ENCODE data around the gene LVRN. TPM values are rescaled to one million over a fixed set of nuclear protein-coding genes. Genes with fewer than 3 reads are reported as not detected.

LVRN gene
- total RNA-seq, 1 donor: under 0.01 TPM

DNA sequence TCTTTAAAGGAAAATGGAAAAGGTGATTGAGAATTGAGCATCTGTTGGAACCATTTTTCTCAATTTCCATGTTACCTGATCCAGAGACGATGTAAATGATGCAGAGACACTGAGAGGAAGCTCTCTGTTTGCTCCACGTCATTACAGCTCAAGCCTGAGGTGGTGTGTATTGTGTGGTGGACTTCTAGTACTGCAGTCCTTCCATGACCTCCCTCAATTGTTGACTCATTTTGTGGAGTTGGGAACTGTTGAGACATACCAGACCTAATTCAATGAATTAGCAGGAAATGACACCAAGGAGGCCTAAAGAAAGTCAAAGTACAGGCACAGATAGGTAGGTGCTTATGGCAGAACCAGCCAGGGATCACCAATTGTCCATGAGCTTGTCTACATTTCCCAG is 15.6 kb upstream of the LVRN start:
- no peak for DNase-seq (ENCODE audit: low read depth)
- TF ChIP-seq, protein P1, sequence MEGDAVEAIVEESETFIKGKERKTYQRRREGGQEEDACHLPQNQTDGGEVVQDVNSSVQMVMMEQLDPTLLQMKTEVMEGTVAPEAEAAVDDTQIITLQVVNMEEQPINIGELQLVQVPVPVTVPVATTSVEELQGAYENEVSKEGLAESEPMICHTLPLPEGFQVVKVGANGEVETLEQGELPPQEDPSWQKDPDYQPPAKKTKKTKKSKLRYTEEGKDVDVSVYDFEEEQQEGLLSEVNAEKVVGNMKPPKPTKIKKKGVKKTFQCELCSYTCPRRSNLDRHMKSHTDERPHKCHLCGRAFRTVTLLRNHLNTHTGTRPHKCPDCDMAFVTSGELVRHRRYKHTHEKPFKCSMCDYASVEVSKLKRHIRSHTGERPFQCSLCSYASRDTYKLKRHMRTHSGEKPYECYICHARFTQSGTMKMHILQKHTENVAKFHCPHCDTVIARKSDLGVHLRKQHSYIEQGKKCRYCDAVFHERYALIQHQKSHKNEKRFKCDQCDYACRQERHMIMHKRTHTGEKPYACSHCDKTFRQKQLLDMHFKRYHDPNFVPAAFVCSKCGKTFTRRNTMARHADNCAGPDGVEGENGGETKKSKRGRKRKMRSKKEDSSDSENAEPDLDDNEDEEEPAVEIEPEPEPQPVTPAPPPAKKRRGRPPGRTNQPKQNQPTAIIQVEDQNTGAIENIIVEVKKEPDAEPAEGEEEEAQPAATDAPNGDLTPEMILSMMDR (IDR thresholded peaks at IDR 0.05; ENCODE audit: insufficient read depth, low read depth, low read length): no peak
- H3K4me3 ChIP-seq (ENCODE audit: low read depth, low read length): no peak overlapping the region

DNA sequence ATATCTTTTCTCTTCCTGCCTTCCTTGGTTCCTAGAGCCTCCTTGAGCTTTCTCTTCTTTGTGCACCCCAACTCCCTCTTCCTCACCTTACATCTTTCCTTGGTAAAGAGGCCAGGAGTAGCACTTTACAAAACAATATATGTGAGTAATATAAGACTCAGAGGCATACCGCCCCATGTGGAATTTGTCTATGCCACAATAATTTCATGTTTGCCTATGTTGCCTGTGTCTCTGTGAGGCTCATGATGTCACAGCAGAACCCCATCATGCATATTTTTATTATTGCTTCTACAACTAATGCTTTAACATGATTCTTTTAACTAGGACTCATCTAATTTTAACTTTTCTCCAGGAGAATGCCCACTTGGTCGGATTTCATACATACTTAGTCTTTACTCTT is 15.0 kb upstream of the LVRN start:
- no peak overlapping the region for H3K4me3 ChIP-seq (ENCODE audit: low read depth, low read length)
- TF ChIP-seq, protein P1 (IDR thresholded peaks at IDR 0.05; ENCODE audit: insufficient read depth, low read depth, low read length): no peak
- no peak for DNase-seq (ENCODE audit: low read depth)

DNA sequence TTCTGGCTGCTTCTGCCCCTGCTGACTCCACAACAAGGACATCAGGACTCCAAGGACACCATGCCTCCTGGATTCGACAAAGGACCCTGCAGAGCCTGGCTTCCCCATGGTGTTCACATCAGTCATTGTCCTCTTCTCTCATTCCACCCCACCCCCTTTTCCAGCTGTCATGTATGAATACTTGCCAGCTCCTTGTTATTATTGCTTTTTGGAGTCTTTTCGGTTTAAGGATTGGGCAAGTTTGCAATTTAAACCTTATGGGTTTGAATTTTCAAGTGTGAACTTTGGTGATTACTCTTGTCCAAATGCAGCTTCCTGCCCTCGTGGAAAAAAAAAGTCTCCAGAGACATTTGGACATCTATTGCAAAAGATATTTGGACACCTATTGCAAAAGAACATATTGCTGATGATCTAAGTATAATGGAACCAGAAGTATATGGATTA is 14.2 kb upstream of the LVRN start:
- TF ChIP-seq, protein P1 (IDR thresholded peaks at IDR 0.05; ENCODE audit: insufficient read depth, low read depth, low read length): no peak
- no peak overlapping the region for H3K4me3 ChIP-seq (ENCODE audit: low read depth, low read length)
- DNase-seq (ENCODE audit: low read depth): peak; percentile 42

DNA sequence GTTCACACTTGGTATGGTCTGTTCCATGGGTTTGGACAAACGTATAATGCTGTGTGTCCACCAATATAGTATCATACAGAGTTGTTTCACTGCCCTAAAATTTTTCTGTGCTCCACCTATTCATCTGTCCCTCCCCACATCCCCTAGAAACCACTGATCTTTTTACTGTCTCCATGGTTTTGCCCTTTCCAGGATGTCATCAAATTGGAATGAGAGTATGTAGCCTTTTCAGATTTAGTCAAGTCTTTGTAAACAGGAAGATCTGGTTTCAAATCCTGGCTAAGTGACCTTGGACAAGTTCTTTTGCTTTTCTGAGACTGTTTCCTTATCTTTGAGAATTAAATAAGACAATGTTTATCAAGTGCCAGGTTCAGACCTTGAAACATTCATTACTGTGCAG is 13.2 kb upstream of the LVRN start:
- DNase-seq (ENCODE audit: low read depth): no peak
- no peak overlapping the region for H3K4me3 ChIP-seq (ENCODE audit: low read depth, low read length)
- TF ChIP-seq, protein P1 (IDR thresholded peaks at IDR 0.05; ENCODE audit: insufficient read depth, low read depth, low read length): no peak

DNA sequence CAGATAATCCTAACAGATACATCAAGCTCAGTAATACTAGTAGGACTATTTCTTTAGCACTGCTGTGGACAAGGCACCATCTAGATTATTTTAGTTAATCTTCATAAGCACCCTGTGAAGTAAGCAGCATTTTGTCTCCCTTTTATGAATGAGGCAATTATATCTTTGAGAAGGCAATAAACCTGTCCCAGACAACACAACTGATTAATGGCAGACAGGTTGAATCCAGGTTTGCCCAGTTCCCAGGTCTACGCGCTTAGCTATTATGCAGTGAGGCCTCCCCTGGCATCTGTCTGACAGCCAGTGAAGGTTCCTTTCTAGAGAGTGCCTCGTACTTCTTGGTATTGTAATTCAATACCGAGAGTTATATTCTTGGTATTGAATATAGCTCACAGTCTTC is 9.7 kb upstream of the LVRN start:
- H3K4me3 ChIP-seq (ENCODE audit: low read depth, low read length): no peak overlapping the region
- no peak for DNase-seq (ENCODE audit: low read depth)
- TF ChIP-seq, protein P1 (IDR thresholded peaks at IDR 0.05; ENCODE audit: insufficient read depth, low read depth, low read length): no peak

DNA sequence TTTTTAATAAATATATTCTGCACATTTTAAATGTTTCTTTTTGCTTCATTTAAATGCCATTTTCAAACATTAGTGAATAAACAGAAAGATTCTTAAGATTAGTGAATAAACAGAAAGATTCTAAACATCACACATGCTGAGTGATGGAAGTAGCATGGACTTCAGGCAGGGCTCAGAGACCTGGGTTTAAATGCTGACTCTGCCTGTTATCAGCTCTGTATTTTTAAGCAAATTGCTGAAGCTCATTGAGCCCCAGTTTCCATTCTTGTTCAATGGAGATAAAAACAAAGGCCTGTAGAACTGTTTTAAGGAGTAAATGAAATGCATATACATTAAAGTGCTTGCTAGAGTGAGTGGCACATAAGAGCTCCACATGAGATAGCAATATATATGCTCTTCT is 8.1 kb upstream of the LVRN start:
- TF ChIP-seq, protein P1 (IDR thresholded peaks at IDR 0.05; ENCODE audit: insufficient read depth, low read depth, low read length): no peak
- no peak overlapping the region for H3K4me3 ChIP-seq (ENCODE audit: low read depth, low read length)
- DNase-seq (ENCODE audit: low read depth): no peak

DNA sequence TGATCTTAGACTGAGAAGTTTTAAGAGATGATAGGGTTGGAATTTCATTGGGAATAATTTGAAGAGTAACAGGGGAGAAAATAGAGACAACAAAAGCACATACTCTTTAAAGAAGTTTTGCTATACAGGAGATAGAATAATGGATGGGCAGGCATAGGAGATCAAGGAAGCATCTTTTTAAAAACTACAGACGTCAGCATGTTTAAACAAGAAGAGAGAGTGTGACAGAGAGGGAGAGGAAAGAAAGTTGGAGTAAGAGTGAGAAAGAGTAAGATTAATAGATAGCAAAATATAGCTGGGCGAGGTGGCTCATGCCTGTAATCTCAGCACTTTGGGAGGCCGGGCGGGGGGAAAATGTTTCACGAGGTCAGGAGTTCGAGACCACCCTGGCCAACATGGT is 5.3 kb upstream of the LVRN start:
- DNase-seq (ENCODE audit: low read depth): no peak
- no peak overlapping the region for H3K4me3 ChIP-seq (ENCODE audit: low read depth, low read length)
- TF ChIP-seq, protein P1 (IDR thresholded peaks at IDR 0.05; ENCODE audit: insufficient read depth, low read depth, low read length): no peak

Data from fibroblast of villous mesenchyme (primary cell).